Mononuclear cell (primary cell): ENCODE measurements around the gene ZNF18. TPM values are rescaled to one million over a fixed set of nuclear protein-coding genes. Genes with fewer than 3 reads are reported as not detected.

Experiments used
- H3K27me3 ChIP-seq: 2 replicates; pipeline ENCODE4 v1.6.0; 2011; ENCODE audit warnings: low read length, control low read depth; ENCODE audit not compliant: insufficient read depth
- H3K4me1 ChIP-seq: 2 replicates; pipeline ENCODE4 v1.5.1; 2011; ENCODE audit warnings: mild to moderate bottlenecking, low read length, control low read depth; ENCODE audit not compliant: insufficient read depth
- H3K4me3 ChIP-seq: 2 replicates; pipeline ENCODE4 v1.5.1; 2011; ENCODE audit warnings: mild to moderate bottlenecking, low read length, moderate library complexity
- H3K9me3 ChIP-seq: 2 replicates; pipeline ENCODE4 v1.5.1; 2011; ENCODE audit warnings: low read depth, mild to moderate bottlenecking, control low read depth, low read length
- total RNA-seq: library from RNA; depleted of rRNA; stranded (reverse); fragments of >200 nt; gene quantifications from one replicate; pipeline ENCODE4 v1.2.3, GENCODE V29; 2012

Gene ZNF18
- total RNA-seq = 16.8 TPM

GRCh38 chr17:11997147-11997971 is at the start of gene ZNF18:
Gene ZNF18, minus strand, starts transcription at chr17:11997475. Its CDS starts 4,646 bp downstream, at chr17:11992829.
- peaks cover 23% of the 10 kb centered on the region for H3K4me1 ChIP-seq
- H3K4me3 ChIP-seq = peak within 1 kb of the TSS; percentile 76
- H3K27me3 ChIP-seq = no peaks in the 10 kb centered on the region
- no peaks in the 10 kb centered on the region for H3K9me3 ChIP-seq

GRCh38 chr17:12046786-12047185 is 49.5 kb upstream of the ZNF18 start:
- H3K27me3 ChIP-seq = no peaks in the 10 kb centered on the region
- H3K4me3 ChIP-seq = no peak overlapping the region
- no peaks in the 10 kb centered on the region for H3K9me3 ChIP-seq
- H3K4me1 ChIP-seq = no peaks in the 10 kb centered on the region

GRCh38 chr17:12043702-12044101 is 46.4 kb upstream of the ZNF18 start:
- H3K4me3 ChIP-seq = no peak overlapping the region
- no peaks in the 10 kb centered on the region for H3K27me3 ChIP-seq
- H3K9me3 ChIP-seq = no peaks in the 10 kb centered on the region
- H3K4me1 ChIP-seq = no peaks in the 10 kb centered on the region

GRCh38 chr17:12041312-12041711 is 44.0 kb upstream of the ZNF18 start:
- no peaks in the 10 kb centered on the region for H3K4me1 ChIP-seq
- H3K9me3 ChIP-seq = no peaks in the 10 kb centered on the region
- no peak overlapping the region for H3K4me3 ChIP-seq
- H3K27me3 ChIP-seq = no peaks in the 10 kb centered on the region

GRCh38 chr17:12040478-12040877 is 43.2 kb upstream of the ZNF18 start:
- Histone ChIP-seq H3K27me3 (no peaks in the 10 kb centered on the region), H3K9me3 (no peaks in the 10 kb centered on the region), H3K4me3 (no peak overlapping the region), H3K4me1 (no peaks in the 10 kb centered on the region)

- no peaks in the 10 kb centered on the region for H3K9me3 ChIP-seq
- no peaks in the 10 kb centered on the region for H3K4me1 ChIP-seq
- no peak overlapping the region for H3K4me3 ChIP-seq
These were observed 40.7 kb upstream of the ZNF18 start for GRCh38 chr17:12037970-12038369.

GRCh38 chr17:12035673-12036072 is 38.4 kb upstream of the ZNF18 start:
- H3K4me1 ChIP-seq = peaks cover 3% of the 10 kb centered on the region
- H3K4me3 ChIP-seq = no peak overlapping the region
- no peaks in the 10 kb centered on the region for H3K27me3 ChIP-seq
- no peaks in the 10 kb centered on the region for H3K9me3 ChIP-seq

More at GRCh38 chr17:12037970-12038369, 40.7 kb upstream of the ZNF18 start:
- no peaks in the 10 kb centered on the region for H3K27me3 ChIP-seq

GRCh38 chr17:12034538-12034937 is 37.3 kb upstream of the ZNF18 start:
- H3K4me3 ChIP-seq = no peak overlapping the region
- H3K9me3 ChIP-seq = no peaks in the 10 kb centered on the region
- no peaks in the 10 kb centered on the region for H3K27me3 ChIP-seq
- H3K4me1 ChIP-seq = peaks cover 7% of the 10 kb centered on the region

GRCh38 chr17:12028611-12029010 is 31.3 kb upstream of the ZNF18 start:
- Histone ChIP-seq H3K4me1 (peaks cover 8% of the 10 kb centered on the region), H3K9me3 (no peaks in the 10 kb centered on the region), H3K4me3 (no peak overlapping the region), H3K27me3 (no peaks in the 10 kb centered on the region)

- H3K4me3 ChIP-seq = no peak overlapping the region
- no peaks in the 10 kb centered on the region for H3K27me3 ChIP-seq
- H3K4me1 ChIP-seq = peaks cover 8% of the 10 kb centered on the region
- no peaks in the 10 kb centered on the region for H3K9me3 ChIP-seq
These were observed 30.4 kb upstream of the ZNF18 start for GRCh38 chr17:12027658-12028057.

GRCh38 chr17:12024327-12024726 is 27.1 kb upstream of the ZNF18 start:
- H3K9me3 ChIP-seq = no peaks in the 10 kb centered on the region
- no peak overlapping the region for H3K4me3 ChIP-seq
- peaks cover 17% of the 10 kb centered on the region for H3K4me1 ChIP-seq
- peaks cover 10% of the 10 kb centered on the region for H3K27me3 ChIP-seq

- Histone ChIP-seq H3K9me3 (no peaks in the 10 kb centered on the region), H3K4me3 (peak overlapping the region; percentile 68), H3K27me3 (peaks cover 10% of the 10 kb centered on the region), H3K4me1 (peaks cover 17% of the 10 kb centered on the region)
These were observed 25.0 kb upstream of the ZNF18 start for GRCh38 chr17:12022310-12022709.

GRCh38 chr17:12021623-12022140 is 24.4 kb upstream of the ZNF18 start:
- peaks cover 10% of the 10 kb centered on the region for H3K27me3 ChIP-seq
- peak overlapping the region; percentile 68 for H3K4me3 ChIP-seq
- H3K9me3 ChIP-seq = no peaks in the 10 kb centered on the region
- peaks cover 17% of the 10 kb centered on the region for H3K4me1 ChIP-seq

- Histone ChIP-seq H3K4me1 (peaks cover 17% of the 10 kb centered on the region), H3K4me3 (peak within 1 kb of the TSS; percentile 68)
These were observed 23.7 kb upstream of the ZNF18 start, which contains the start of gene MAP2K4 for GRCh38 chr17:12020642-12021622. Gene MAP2K4, plus strand, starts transcription at chr17:12020877. Its CDS starts 10 bp downstream, at chr17:12020887.

GRCh38 chr17:12007466-12007865 is 10.2 kb upstream of the ZNF18 start:
- Histone ChIP-seq H3K9me3 (no peaks in the 10 kb centered on the region), H3K4me1 (no peaks in the 10 kb centered on the region), H3K4me3 (no peak overlapping the region), H3K27me3 (peaks cover under 1% of the 10 kb centered on the region)

More at GRCh38 chr17:12020642-12021622, 23.7 kb upstream of the ZNF18 start, which contains the start of gene MAP2K4:
- Histone ChIP-seq H3K9me3 (no peaks in the 10 kb centered on the region), H3K27me3 (peaks cover 10% of the 10 kb centered on the region)
